IMR-90 (cell line): ENCODE data around the gene SSU72.

Source experiments
- BHLHE40 ChIP-seq: fragments of 150-350 bp; IDR thresholded peaks from 2 replicates; pipeline ENCODE4 v1.6.1; 2016; ENCODE audit warnings: mild to moderate bottlenecking, low read depth, low read length
- CEBPB ChIP-seq: IDR thresholded peaks from 2 replicates; pipeline ENCODE4 v1.6.1; 2012; ENCODE audit warnings: low read depth, low read length, improper control_type of control experiment
- MAFK ChIP-seq: IDR thresholded peaks from 2 replicates; pipeline ENCODE4 v1.6.1; 2012; ENCODE audit warnings: low read depth, low read length, improper control_type of control experiment
- MAZ ChIP-seq: IDR thresholded peaks from 2 replicates; pipeline ENCODE4 v1.6.1; 2012; ENCODE audit warnings: low read depth, mild to moderate bottlenecking, low read length, improper control_type of control experiment, moderate library complexity, borderline replicate concordance
- POLR2A ChIP-seq: IDR thresholded peaks from 2 replicates; pipeline ENCODE4 v1.6.1; 2012; ENCODE audit warnings: mild to moderate bottlenecking, low read depth, low read length
- RAD21 ChIP-seq: IDR thresholded peaks from 2 replicates; pipeline ENCODE4 v1.6.1; 2012; ENCODE audit warnings: low read length, improper control_type of control experiment
- RCOR1 ChIP-seq: IDR thresholded peaks from 2 replicates; pipeline ENCODE4 v1.6.1; 2012; ENCODE audit warnings: mild to moderate bottlenecking, low read length, improper control_type of control experiment; ENCODE audit not compliant: insufficient replicate concordance
- TF ChIP-seq, protein P1 (sequence below): conservative IDR thresholded peaks from 2 replicates; pipeline ENCODE4 v1.5.1; 2012; ENCODE audit warnings: mild to moderate bottlenecking, low read depth, low read length, improper control_type of control experiment

DNA sequence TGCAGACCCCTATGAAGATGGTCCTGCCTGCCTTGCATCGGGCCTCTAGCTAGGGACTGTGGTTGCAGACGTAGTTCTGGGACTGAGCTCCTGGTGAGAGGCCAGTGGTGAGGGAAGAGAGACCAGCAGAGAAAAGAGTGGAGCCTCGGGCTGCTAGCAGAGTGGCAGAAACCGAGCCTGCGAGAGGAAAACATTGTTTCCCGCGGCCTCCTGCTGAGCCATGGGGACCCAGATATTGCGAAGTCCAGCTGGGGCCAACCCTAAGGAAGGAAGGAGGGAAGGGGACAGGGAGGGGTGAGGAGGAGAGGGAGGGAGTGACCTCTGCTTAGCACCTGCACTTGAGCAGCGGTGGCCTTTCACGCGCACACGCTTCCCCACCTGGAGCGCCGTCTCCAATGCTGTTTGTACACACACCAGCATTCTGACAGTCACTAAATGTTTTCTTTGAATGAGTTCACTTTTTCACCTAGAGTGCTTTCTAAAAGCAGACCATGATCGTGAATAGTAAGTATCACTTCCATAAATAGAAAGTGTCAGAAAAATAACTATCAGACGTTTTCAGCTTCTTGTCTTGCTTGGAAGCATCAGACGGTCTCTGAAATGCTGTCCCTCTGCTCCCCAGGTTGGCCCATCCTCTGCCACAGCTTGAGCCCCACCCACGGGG, 27.8 kb upstream of the SSU72 start:
- TF ChIP-seq, protein P1, sequence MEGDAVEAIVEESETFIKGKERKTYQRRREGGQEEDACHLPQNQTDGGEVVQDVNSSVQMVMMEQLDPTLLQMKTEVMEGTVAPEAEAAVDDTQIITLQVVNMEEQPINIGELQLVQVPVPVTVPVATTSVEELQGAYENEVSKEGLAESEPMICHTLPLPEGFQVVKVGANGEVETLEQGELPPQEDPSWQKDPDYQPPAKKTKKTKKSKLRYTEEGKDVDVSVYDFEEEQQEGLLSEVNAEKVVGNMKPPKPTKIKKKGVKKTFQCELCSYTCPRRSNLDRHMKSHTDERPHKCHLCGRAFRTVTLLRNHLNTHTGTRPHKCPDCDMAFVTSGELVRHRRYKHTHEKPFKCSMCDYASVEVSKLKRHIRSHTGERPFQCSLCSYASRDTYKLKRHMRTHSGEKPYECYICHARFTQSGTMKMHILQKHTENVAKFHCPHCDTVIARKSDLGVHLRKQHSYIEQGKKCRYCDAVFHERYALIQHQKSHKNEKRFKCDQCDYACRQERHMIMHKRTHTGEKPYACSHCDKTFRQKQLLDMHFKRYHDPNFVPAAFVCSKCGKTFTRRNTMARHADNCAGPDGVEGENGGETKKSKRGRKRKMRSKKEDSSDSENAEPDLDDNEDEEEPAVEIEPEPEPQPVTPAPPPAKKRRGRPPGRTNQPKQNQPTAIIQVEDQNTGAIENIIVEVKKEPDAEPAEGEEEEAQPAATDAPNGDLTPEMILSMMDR, result no peak
- no peak for TF ChIP-seq POLR2A
- no peak for TF ChIP-seq MAFK
- TF ChIP-seq RAD21, result no peak
- no peak for TF ChIP-seq RCOR1
- no peak for TF ChIP-seq CEBPB
- no peak for TF ChIP-seq MAZ
- no peak for TF ChIP-seq BHLHE40
